PC-3 (cell line): ENCODE measurements around the gene MTMR1. TPM values are rescaled to one million over a fixed set of nuclear protein-coding genes. Genes with fewer than 3 reads are reported as not detected.

Experiments
- ATAC-seq: fragments of 200-7000 bp; cut with Tn5 transposase; 2 replicates; pipeline ENCODE4 v1.9.1; 2020; ENCODE audit warnings: mild to moderate bottlenecking, moderate library complexity
- BruUV-seq: library from RNA; stranded (reverse); fragments of 400-500 nt; replicated peaks from 2 replicates; lab custom pipeline; 2021; lab: Mats Ljungman, UMichigan
- CTCF ChIA-PET: fragments of 300-600 bp; sonication (Branson Sonifier 250); formaldehyde crosslinking; loops from one replicate; lab custom pipeline; 2022; ENCODE audit warnings: antibody characterized with exemption; lab: Charles Lee
- POLR2A ChIA-PET: fragments of 300-600 bp; sonication (Branson Sonifier 250); formaldehyde crosslinking; loops from one replicate; lab custom pipeline; 2022; ENCODE audit warnings: antibody characterized with exemption; ENCODE audit not compliant: unreplicated experiment; lab: Charles Lee
- DNase-seq: peaks from one replicate; pipeline ENCODE4 v3.0.0-alpha.2; 2015
- H2AFZ ChIP-seq: fragments of 300-600 bp; sonication (generic); 2 replicates; pipeline ENCODE4 v1.6.0; 2016; ENCODE audit warnings: antibody characterized with exemption, low read length
- H3F3A ChIP-seq: fragments of 300-600 bp; sonication (generic); one replicate; pipeline ENCODE4 v1.6.0; 2017; ENCODE audit warnings: antibody characterized with exemption, low read length, control low read depth, mild to moderate bottlenecking; ENCODE audit not compliant: unreplicated experiment
- H3K27ac ChIP-seq: fragments of 300-600 bp; sonication (generic); 2 replicates; pipeline ENCODE4 v1.5.1; 2016; ENCODE audit warnings: mild to moderate bottlenecking, low read length
- H3K27me3 ChIP-seq: fragments of 300-600 bp; sonication (generic); 2 replicates; pipeline ENCODE4 v1.6.1; 2016; ENCODE audit warnings: low read length, mixed read lengths
- H3K36me3 ChIP-seq: fragments of 300-600 bp; sonication (generic); 2 replicates; pipeline ENCODE4 v1.6.1; 2016; ENCODE audit warnings: low read depth, mixed run types, low read length, mixed read lengths
- H3K4me1 ChIP-seq: fragments of 300-600 bp; sonication (generic); 2 replicates; pipeline ENCODE4 v1.5.1; 2016; ENCODE audit warnings: low read length; ENCODE audit not compliant: insufficient read depth
- H3K4me2 ChIP-seq: fragments of 300-600 bp; sonication (generic); 2 replicates; pipeline ENCODE4 v1.6.0; 2016; ENCODE audit warnings: low read length
- H3K4me3 ChIP-seq: fragments of 300-600 bp; sonication (generic); 2 replicates; pipeline ENCODE4 v1.5.1; 2016; ENCODE audit warnings: mild to moderate bottlenecking, low read length, mixed read lengths
- H3K79me2 ChIP-seq: fragments of 300-600 bp; sonication (generic); 2 replicates; pipeline ENCODE4 v1.6.1; 2017; ENCODE audit warnings: low read length, mixed read lengths
- H3K9ac ChIP-seq: fragments of 300-600 bp; sonication (generic); 2 replicates; pipeline ENCODE4 v1.6.0; 2016; ENCODE audit warnings: mild to moderate bottlenecking, low read length
- H3K9me2 ChIP-seq: fragments of 300-600 bp; sonication (generic); replicated peaks from 2 replicates; pipeline ENCODE4 v1.6.1; 2016; ENCODE audit warnings: mixed run types, low read length, mixed read lengths
- H3K9me3 ChIP-seq: fragments of 300-600 bp; sonication (generic); 2 replicates; pipeline ENCODE4 v1.6.1; 2016; ENCODE audit warnings: low read length, mixed read lengths
- H4K20me1 ChIP-seq: fragments of 300-600 bp; sonication (generic); 2 replicates; pipeline ENCODE4 v1.6.1; 2016; ENCODE audit warnings: low read length, mixed read lengths
- CTCF ChIP-seq: fragments of 300-600 bp; sonication (generic); conservative IDR thresholded peaks from 2 replicates; pipeline ENCODE4 v1.5.1; 2017; ENCODE audit warnings: antibody characterized with exemption, low read depth, mild to moderate bottlenecking, low read length
- EZH2 ChIP-seq: fragments of 300-600 bp; sonication (generic); IDR thresholded peaks from one replicate; pipeline ENCODE4 v1.6.1; 2017; ENCODE audit warnings: antibody characterized with exemption, mild to moderate bottlenecking, low read length; ENCODE audit not compliant: unreplicated experiment
- EZH2phosphoT487 ChIP-seq: fragments of 300-600 bp; sonication (generic); IDR thresholded peaks from 2 replicates; pipeline ENCODE4 v1.6.1; 2018; ENCODE audit warnings: mild to moderate bottlenecking, antibody characterized with exemption, low read length, borderline replicate concordance
- intact Hi-C: fragments of 100-400 bp; cut with micrococcal nuclease; formaldehyde crosslinking; loops from 2 replicates; pipeline ENCODE4 v1.9.0; 2023
- total RNA-seq: library from RNA; depleted of rRNA; stranded (reverse); fragments of >200 nt; gene quantifications from 2 replicates; pipeline ENCODE4 v1.2.3, GENCODE V29; 2014

The MTMR1 gene
- total RNA-seq, 1 experiment from 2014 or later: 31.8 TPM

- Histone ChIP-seq H4K20me1 (no peaks in the 10 kb centered on the region), H3K27ac (no peak overlapping the region), H3K4me2 (no peak overlapping the region), H3K79me2 (no peaks in the 10 kb centered on the region), H3K36me3 (no peaks in the 10 kb centered on the region; the same call in 1 of the 2 replicates), H3K4me1 (no peaks in the 10 kb centered on the region), H2AFZ (no peak overlapping the region), H3K9ac (no peak overlapping the region), H3K27me3 (no peaks in the 10 kb centered on the region), H3F3A (no peaks in the 10 kb centered on the region), H3K9me2 (no peaks in the 10 kb centered on the region), H3K9me3 (no peaks in the 10 kb centered on the region), H3K4me3 (no peak overlapping the region)
- ChIA-PET CTCF (no interaction called here), POLR2A (no interaction called here)
- ATAC-seq (no peak), DNase-seq (no peak)
- BruUV-seq: no TSS peak
- intact Hi-C loops: loop anchor here (10.0 kb wide), 1 partner anchor 105 kb away; the partner anchor contains the start of gene CD99L2
- TF ChIP-seq CTCF (no peak), EZH2 (no peak), EZH2phosphoT487 (no peak)
These were observed 96.8 kb downstream of the MTMR1 start for GRCh38 chrX:150790021-150790420.

GRCh38 chrX:150792949-150793527 lies 99.8 kb downstream of the MTMR1 start:
- H3K36me3 ChIP-seq: no peaks in the 10 kb centered on the region; the same call in 1 of the 2 replicates
- no peaks in the 10 kb centered on the region for H3F3A ChIP-seq
- no peak overlapping the region for H3K27ac ChIP-seq
- no peak for DNase-seq
- H3K79me2 ChIP-seq: no peaks in the 10 kb centered on the region
- no peaks in the 10 kb centered on the region for H3K27me3 ChIP-seq
- CTCF ChIA-PET: no interaction called here
- POLR2A ChIA-PET: no interaction called here
- H3K4me3 ChIP-seq: no peak overlapping the region
- H3K9me3 ChIP-seq: no peaks in the 10 kb centered on the region
- no peak for ATAC-seq
- no TSS peak for BruUV-seq
- TF ChIP-seq EZH2 (no peak), EZH2phosphoT487 (no peak), CTCF (no peak)
- no peaks in the 10 kb centered on the region for H3K4me1 ChIP-seq
- intact Hi-C loops: loop anchor here (10.0 kb wide), 1 partner anchor 102 kb away; the partner anchor contains the start of gene CD99L2
- H2AFZ ChIP-seq: no peak overlapping the region
- no peaks in the 10 kb centered on the region for H3K9me2 ChIP-seq
- H3K9ac ChIP-seq: no peak overlapping the region
- no peak overlapping the region for H3K4me2 ChIP-seq
- no peaks in the 10 kb centered on the region for H4K20me1 ChIP-seq

GRCh38 chrX:150805736-150806135 lies 112.5 kb downstream of the MTMR1 start:
- no peaks in the 10 kb centered on the region for H3K9me2 ChIP-seq
- CTCF ChIA-PET: no interaction called here
- H3K4me2 ChIP-seq: no peak overlapping the region
- H3K27me3 ChIP-seq: no peaks in the 10 kb centered on the region
- H4K20me1 ChIP-seq: no peaks in the 10 kb centered on the region
- TF ChIP-seq EZH2 (no peak), CTCF (no peak), EZH2phosphoT487 (no peak)
- H3F3A ChIP-seq: no peaks in the 10 kb centered on the region
- H2AFZ ChIP-seq: no peak overlapping the region
- DNase-seq (no peak), ATAC-seq (no peak)
- no peak overlapping the region for H3K27ac ChIP-seq
- no peaks in the 10 kb centered on the region for H3K4me1 ChIP-seq
- no peak overlapping the region for H3K4me3 ChIP-seq
- POLR2A ChIA-PET: no interaction called here
- BruUV-seq: no TSS peak
- intact Hi-C loops: no loop called here
- H3K36me3 ChIP-seq: no peaks in the 10 kb centered on the region
- H3K79me2 ChIP-seq: no peaks in the 10 kb centered on the region
- H3K9me3 ChIP-seq: no peaks in the 10 kb centered on the region
- no peak overlapping the region for H3K9ac ChIP-seq
